DOHH2 (cell line): ENCODE results near the gene LMO2.

ENCODE experiments used
- CTCF ChIP-seq: fragments of 200-600 bp; sonication (generic); IDR thresholded peaks from one replicate; pipeline ENCODE4 v1.5.1; 2014; ENCODE audit warnings: antibody characterized with exemption, mild to moderate bottlenecking, low read depth, low read length; ENCODE audit not compliant: poor library complexity, severe bottlenecking
- EZH2phosphoT487 ChIP-seq: fragments of 200-600 bp; sonication (generic); IDR thresholded peaks from 2 replicates; pipeline ENCODE4 v1.6.1; 2017; ENCODE audit warnings: borderline replicate concordance, mild to moderate bottlenecking, antibody characterized with exemption, low read length, moderate library complexity, mixed read lengths

GRCh38 chr11:33875621-33876294, 16.1 kb downstream of the LMO2 start:
- TF ChIP-seq CTCF (no peak), EZH2phosphoT487 (no peak)
